Measurements from ENCODE around the gene ZSWIM4. TPM values are rescaled to one million over a fixed set of nuclear protein-coding genes. Genes with fewer than 3 reads are reported as not detected.
A peak's percentile ranks its signal among the peaks of the same experiment; 100 is the strongest.
"Not testable (repeated sequence)": the region's sequence is repeated elsewhere in the genome, so short reads cannot be mapped to it uniquely, and the experiment has no call there.

The ZSWIM4 gene
- total RNA-seq (2014; rRNA removed; shearing (Covaris generic)), result 3.6 and 12.2 TPM in 2 replicates

DNA sequence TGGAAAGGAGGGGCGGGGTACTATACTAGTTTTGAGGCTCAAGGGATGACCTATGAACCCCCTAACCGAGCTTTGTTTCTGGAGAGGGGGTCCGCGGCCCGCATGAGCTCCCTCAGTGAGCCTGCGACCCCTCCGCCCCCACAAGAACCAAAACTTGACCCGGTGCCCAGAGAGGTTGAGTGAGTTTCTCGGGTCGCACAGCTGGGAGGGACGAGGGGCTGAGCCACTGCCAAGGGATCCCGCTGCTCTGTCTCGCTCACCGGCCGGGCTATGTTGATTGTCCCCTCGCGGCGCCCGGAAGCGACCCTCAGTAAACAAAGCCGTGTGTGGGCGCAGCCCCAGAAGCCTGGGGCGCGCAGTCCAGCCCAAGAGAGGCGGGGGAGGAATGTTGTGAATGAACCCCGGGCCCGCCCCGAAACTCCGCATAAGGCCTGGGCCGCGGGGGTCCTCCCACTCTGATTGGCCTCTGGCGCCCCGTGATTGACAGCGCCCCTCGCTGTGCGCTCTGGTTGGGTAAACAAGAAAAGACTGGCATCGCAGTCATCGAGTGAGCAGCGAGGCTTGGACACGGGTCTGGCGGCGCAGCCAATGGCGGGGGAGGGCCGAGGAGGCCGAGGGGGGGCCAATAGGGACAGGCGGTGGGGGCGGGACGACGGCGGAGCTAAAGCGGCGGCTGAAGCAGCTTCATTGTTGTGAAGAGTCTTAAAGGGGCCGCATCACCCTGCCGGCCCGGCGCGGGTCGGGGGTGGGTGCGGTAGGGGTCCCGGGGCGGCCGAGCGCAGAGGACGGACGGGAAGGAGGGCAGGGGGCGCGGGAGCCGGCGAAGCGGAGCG lies at the start of gene ZSWIM4:
Gene ZSWIM4, plus strand, starts transcription at position 687 of the 833 bp plus-strand sequence. CDS start 206 bp downstream, outside the sequence.
- DNase-seq (ENCODE audit: low read depth), result peak; percentile 100

DNA sequence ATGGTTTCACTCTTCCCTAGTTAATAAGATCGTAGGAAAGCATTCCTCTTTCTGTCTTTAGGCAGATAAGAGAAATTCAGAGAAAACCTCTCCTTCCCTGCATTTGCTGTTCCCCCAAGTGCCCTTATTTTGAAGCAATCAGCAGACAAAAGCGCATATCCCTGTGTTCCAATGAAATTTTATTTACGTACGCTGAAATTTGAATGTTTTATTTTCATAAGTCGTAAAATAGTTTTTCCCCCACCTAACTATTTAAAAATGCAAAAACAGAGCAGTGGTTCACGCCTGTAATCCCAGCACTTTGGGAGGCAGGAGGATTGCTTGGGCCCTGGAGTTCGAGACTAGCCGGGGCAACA lies 48.2 kb upstream of the ZSWIM4 start:
- DNase-seq (ENCODE audit: low read depth), result no peak

DNA sequence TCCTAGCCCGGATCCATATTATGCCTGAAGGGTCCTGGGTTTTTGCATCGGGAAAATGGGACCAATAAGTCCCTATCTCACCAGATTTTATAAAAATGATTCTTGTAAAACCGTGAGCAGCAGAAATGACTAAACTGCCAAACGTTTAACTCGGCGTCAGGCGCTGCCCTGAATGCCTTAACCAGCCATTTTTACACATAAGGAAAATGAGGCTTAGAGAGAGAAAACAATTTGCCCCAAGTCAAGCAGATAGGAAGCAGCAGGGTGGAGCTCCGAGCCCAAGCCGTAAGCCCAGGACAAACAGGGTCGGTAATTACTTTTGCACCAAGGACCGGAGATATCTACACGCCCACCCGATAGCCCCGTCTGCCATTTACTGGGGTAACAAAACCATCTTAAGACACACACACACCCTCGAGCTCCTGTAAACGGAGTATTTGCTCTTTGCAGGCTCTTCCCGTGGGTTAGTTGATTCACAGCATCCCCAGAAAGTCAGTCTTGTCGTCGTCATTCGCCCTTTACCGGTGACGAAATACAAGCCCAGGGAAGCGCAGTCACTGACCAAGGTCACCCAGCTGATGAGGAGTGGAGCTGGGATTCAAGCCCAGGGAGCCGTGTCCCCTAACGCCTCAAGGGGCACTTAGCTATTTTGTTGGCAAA lies 46.9 kb upstream of the ZSWIM4 start:
- peak; percentile 43 for DNase-seq (ENCODE audit: low read depth)

DNA sequence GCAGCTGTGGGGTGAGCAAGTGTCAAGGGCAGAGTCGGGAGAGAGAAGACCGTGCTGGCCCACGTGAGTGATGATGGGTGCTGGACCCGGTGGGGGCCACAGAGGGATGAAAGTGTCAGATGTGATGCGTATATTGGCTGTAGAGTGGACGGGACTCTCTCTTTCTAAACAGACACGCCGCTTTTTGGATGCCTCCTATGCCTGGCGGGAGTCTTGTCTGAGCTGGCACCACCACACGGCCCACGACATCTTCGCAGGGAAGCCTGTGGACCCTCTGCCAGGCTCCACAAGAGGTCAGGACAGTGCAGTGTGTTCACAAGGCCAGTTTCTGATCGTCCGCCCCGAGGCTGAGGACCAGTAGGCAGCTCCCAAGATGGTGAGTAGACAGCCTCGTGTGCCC lies 43.8 kb upstream of the ZSWIM4 start:
- DNase-seq (ENCODE audit: low read depth), result no peak

DNA sequence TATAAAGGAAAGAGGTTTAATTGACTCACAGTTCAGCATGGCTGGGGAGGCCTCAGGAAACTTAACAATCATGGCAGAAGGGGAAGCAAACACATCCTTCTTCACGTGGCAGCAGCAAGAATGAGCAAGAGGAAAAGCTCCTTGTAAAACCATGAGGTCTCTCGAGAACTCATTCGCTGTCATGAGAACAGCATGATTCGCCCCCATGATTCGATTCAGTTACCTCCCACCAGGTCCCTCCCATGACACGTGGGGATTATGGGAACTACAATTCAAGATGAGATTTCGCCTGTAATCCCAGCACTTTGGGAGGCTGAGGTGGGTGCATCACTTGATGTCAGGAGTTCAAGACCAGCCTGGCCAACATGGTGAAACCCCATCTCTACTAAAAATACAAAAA lies 41.6 kb upstream of the ZSWIM4 start:
- DNase-seq (ENCODE audit: low read depth), result not testable (repeated sequence)

DNA sequence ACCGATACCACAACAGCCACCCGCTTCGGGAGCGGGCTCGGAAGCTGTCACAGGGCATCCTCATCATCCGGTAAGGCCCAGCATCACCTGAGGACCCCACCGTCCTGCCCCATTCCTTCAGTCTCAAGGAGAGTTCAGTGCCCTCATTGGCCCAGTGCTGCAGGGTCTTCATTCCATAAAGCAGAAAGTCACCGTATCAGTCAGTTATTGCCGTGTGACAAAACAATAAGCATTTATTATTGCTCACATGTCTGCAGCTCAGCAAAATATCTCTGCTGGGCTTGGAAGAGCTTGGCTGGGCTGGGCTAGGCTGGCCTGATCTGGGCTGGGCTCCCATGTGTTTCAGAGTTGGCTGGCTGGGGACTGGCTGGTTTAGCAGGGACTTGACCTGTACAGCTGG lies 39.0 kb upstream of the ZSWIM4 start:
- DNase-seq (ENCODE audit: low read depth), result no peak

DNA sequence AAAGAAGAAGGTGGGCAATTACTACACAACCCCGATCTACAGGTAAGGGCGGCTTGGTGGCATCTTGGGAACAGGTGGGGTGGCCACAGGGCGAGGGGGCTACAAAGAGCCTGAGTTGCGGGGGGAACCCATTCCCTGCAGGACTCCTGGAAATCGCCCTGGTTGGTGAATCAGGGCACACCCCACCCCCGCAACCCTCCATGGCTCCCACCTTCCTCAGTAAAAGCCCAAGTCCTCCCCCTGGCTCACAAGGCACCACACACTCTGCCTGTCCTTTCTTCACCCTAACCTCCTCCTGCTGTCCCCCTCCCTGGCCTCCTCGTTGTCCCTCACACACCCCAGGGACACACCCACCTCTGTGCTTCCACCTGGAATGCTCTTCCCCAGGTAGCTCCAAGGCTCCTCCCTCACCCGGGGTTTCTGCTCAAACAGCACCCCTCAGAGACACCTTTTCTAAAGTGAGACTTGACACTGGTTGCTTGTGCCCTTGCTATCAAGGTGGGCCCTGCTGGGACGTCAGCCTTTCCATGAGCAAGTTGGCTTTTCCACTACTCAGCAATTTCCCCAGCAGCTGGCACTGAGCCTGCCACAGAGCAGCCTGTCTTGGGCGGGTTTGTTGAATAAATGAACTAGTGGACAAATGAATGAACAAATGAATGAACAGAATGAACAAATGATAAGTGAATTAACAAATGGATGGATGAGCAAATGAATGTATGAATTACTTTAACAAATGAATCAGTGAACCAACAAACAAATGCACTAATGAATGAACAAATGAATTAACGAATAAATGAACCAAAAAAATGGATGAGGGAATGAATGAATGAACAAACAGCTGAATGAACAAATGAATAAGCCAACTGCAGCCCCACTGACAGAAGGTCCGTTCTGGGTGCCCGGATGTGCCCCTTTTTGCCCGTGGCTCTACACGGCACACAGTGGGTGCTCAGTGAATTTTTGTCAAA lies 37.2 kb upstream of the ZSWIM4 start:
- DNase-seq (ENCODE audit: low read depth), result no peak

DNA sequence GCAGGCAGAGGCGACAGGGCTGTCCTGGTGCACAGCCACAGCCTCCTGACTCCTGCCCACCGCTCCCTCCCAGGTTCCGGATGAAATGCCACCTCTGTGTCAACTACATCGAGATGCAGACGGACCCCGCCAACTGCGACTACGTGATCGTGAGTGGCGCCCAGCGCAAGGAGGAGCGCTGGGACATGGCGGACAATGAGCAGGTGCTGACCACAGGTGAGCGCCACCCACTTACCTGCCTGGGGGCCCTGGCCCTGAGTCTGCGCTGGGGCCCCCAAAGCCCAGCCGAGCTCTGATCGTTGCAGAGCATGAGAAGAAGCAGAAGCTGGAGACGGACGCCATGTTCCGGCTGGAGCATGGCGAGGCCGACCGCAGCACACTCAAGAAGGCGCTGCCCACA lies 36.4 kb upstream of the ZSWIM4 start:
- no peak for DNase-seq (ENCODE audit: low read depth)

DNA sequence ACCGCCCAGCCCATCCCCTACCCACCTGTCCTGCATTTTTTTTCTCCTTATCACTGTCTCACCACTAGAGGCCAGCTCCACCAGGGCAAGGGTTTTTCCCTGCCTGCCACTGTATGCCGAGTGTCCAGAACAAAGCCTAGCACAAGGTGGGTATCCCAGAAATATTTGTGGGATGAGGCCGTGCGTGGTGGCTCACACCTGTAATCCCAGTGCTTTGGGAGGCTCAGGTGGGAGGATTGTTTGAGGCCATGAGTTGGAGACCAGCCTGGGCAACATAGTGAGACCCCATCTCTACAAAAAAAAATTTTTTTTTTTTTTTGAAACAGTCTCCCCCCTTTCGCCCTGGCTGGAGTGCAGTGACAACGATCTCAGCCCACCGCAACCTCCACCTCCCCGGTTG lies 33.8 kb upstream of the ZSWIM4 start:
- DNase-seq (ENCODE audit: low read depth), result no peak

DNA sequence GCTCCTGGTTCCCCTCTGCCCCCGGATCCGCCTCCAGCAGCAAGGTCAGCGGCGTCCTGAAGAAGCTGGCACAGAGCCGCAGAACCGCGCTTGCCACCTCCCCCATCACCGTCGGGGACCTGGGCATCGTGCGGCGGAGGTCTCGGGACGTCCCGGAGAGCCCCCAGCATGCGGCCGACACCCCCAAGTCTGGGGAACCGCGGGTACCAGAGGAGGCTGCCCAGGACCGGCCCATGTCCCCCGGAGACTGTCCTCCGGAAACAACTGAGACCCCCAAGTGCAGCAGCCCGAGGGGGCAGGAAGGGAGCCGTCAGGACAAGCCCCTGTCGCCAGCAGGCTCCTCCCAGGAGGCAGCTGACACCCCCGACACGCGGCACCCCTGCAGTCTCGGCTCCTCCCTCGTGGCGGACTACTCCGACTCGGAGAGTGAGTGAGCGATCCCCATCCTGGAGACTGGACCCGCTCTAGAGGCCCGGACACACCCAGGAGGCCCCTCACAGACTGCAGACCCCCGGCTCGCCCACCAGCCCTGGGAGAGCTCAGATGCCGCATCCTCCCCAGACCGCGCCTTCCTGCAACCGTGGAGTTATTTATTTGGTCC lies 32.5 kb upstream of the ZSWIM4 start:
- DNase-seq (ENCODE audit: low read depth), result no peak

DNA sequence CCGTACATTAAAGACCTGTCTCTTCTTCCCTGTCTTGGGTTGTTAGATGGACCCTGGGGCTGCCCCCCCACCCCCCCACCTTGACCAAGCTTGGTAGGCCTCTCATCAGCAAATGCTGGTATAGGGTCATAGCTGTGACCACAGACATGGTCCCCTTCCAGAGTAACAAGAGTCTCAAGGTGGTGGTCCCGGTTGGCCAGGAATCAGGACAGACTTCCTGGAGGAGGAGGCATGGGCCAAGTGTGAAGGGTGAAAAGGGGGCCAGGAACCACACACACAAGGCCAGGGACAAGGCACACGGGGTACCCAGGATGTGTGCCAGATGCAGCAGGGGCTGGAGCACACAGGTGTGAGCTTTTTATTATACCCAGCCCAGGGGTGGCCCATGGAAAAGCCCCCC lies 32.0 kb upstream of the ZSWIM4 start:
- DNase-seq (ENCODE audit: low read depth), result no peak

DNA sequence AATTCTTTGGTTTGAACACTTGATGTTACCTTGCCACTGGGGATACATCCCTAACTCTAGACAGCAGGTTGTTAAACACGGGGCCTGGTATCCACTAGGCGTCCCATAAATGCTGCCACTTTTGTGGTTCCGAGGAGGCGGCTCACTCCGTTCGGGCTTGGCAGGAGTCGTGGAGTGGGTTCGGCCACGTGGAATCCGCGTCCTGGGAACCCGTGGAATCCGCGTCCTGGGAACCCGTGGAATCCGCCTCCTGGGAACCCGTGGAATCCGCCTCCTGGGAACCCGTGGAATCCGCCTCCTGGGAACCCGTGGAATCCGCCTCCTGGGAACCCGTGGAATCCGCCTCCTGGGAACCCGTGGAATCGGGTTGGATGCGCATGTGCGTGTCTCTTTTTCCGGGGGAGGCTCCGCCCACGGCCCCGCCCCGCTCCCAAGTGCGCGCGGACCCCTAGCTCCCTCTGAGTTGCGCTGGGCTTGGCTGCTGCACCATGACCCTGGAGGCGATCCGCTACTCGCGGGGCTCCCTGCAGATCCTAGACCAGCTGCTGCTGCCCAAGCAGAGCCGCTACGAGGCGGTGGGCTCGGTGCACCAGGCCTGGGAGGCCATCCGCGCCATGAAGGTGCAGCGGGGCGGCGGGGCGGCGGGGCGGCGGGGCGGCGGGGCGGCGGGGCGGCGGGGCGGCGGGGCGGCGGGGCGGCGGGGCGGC lies 31.0 kb upstream of the ZSWIM4 start, which contains the start of gene MRI1:
Gene MRI1, plus strand, starts transcription at position 422 of the 707 bp plus-strand sequence. Its CDS starts 67 bp downstream, at position 489.
- DNase-seq (ENCODE audit: low read depth), result peak; percentile 79

DNA sequence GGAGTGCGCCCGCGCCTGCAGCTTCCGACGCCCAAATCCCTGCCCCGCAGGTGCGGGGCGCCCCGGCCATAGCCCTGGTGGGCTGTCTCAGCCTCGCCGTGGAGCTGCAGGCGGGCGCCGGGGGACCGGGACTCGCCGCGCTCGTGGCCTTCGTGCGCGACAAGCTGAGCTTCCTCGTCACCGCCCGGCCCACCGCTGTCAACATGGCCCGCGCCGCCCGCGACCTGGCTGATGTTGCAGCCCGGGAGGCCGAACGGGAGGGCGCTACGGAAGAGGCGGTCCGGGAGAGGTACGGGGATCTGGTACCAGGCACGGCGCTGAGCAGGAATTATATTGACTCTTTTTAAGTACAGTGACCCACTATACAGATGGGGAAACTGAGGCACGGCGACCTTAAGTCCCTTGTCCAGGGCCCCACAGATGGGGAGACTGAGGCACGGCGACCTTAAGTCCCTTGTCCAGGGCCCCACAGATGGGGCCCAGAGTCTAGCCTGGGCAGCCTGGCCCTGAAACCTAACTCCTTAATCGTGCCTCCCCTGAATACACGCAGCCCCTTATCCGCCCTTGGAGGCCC lies 30.3 kb upstream of the ZSWIM4 start:
- DNase-seq (ENCODE audit: low read depth), result peak; percentile 29

DNA sequence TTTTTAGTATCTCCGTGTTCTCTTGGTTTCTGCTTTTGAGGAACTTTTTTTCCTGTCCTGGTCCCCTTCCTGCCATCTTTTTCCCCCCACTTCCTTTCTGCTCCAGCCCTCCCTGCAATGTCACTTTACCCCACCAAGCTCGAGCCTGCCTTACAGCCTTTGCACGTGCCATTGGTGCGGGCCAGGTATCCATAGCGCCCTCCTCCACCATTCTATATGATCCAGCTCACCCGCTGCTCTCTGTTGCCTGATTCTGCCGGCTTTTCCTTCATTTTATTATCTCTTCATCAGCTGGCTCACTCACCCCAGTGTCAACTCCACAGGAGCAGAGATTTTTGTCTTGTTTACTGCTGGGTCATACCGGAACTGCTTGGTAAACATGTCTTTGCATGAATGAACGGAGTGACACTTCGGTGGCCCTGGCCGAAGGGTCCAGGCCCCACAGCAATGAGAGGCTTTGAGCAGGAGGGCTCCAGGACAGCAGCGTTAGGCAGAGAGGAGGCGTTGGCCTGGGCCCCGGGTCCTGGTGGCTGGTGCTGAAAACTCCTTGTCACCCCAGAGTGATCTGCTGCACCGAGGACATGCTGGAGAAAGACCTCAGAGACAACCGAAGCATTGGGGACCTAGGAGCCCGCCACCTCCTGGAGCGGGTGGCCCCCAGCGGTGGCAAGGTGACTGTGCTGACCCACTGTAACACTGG lies 29.7 kb upstream of the ZSWIM4 start:
- DNase-seq (ENCODE audit: low read depth), result no peak

DNA sequence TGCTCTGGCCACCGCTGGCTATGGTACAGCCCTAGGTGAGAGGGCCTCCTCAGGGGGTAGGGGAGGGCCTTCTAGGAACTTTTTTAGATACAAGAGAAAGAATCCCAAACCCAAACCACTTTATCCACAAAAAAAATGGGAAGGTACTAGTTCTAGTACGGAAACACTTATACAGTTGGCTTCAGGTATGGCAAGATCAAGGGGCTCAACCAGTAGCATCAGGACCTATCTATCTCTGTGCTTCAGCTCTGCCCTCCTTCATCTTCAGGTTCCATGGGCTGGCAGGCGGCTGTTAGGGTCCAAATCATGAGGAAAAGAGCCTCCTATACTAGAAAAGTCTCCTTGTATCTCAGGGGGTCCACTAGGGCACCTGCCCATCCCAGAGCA lies 29.2 kb upstream of the ZSWIM4 start:
- DNase-seq (ENCODE audit: low read depth), result no peak

DNA sequence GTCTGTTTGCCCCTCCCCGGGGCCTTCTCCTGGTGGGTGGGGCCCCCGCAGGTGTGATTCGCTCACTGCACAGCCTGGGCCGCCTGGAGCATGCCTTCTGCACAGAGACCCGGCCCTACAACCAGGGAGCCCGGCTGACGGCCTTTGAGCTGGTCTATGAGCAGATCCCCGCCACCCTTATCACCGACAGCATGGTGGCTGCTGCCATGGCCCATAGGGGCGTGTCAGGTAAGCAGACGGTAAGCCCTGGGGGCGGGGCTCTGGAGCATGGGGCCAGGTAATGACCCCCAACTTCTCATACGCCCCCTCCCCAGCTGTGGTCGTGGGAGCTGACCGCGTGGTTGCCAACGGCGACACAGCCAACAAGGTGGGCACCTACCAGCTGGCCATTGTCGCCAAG lies 26.7 kb upstream of the ZSWIM4 start:
- no peak for DNase-seq (ENCODE audit: low read depth)

DNA sequence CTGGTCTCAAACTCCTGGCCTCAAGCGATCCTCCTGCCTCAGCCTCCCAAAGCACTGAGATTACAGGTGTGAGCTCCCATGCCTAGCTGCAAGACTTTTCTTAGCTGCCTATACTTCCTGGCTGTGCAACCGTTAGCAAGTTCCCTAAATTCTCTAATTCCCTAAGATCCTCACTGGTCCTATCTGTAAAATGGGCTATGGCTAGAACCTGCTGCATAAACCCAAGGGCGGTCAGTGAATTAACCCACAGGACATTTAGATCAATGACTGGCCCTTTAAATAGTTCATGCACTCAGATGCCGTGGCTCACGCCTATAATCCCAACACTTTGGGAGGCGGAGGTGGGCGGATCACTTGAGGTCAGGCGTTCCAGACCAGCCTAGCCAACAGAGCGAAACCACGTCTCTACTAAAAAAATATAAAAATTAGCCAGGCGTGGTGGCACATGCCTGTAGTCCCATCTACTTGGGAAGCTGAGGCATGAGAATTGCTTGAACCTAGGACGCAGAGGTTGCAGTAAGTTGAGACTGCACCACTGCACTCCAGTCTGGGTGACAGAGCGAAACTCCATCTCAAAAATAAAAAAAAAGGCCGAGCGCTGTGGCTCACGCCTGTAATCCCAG lies 25.1 kb upstream of the ZSWIM4 start:
- DNase-seq (ENCODE audit: low read depth), result no peak

DNA sequence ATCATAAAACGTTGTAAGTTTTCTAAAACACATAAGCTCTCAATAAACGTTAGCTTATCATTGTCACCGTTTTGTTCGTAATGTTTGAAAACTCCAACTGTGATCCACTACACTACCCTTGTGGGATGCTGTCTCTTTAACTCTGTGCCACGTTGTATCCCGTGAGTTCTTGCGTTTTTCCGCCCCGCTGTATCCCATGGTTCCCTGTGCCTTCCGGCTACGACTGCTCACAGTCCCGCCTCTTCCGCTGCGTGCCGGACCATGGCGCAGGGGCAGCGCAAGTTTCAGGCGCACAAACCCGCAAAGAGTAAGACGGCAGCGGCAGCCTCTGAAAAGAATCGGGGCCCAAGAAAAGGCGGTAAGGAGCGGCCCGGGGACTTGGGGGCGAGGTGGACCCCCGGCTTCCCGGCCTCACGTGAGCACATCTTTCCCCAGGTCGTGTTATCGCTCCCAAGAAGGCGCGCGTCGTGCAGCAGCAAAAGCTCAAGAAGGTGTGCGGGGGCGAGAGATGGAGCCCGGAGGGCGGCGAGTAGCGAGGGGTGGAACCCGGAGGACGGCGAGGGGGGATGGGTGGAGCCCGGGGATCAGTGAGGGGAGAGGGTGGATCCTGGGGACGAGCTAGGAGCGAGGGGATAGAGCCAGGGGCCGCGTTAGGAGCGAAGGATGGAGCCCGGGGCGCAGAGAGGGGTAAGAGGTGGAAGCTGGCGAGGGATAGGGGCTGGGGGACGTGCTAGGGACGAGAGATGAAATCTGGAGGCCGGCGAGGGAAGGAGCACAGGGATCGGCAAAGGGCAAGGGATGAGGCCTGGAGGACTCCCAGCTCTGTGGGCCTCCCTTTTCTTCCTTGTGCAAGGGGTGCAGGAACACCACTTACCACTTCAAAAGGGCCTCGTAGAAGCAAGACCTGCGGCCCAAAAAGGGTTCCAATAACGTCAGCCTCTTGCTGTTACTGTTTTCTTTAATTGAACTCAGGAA lies 20.7 kb upstream of the ZSWIM4 start, which contains the start of gene C19orf53:
Gene C19orf53, plus strand, starts transcription at position 240 of the 975 bp plus-strand sequence. Its CDS starts 22 bp downstream, at position 262.
- DNase-seq (ENCODE audit: low read depth), result peak; percentile 93

Measured in M059J (cell line).